Endothelial cell (in vitro differentiated cells): Measurements from ENCODE around the gene MVB12B. TPM values are rescaled to one million over a fixed set of nuclear protein-coding genes. Genes with fewer than 3 reads are reported as not detected.

Source experiments
- DNase-seq: peaks from one replicate; pipeline ENCODE4 v3.0.0; 2021; ENCODE audit warnings: low spot score
- H3K27ac Mint-ChIP-seq: one replicate; pipeline ENCODE4 v1.8.0; 2021; ENCODE audit warnings: mixed read lengths, inconsistent platforms; ENCODE audit not compliant: unreplicated experiment
- H3K27me3 Mint-ChIP-seq: one replicate; pipeline ENCODE4 v1.8.0; 2021; ENCODE audit warnings: mild to moderate bottlenecking, moderate library complexity, mixed read lengths, inconsistent platforms; ENCODE audit not compliant: unreplicated experiment
- H3K36me3 Mint-ChIP-seq: one replicate; pipeline ENCODE4 v1.8.0; 2021; ENCODE audit warnings: mild to moderate bottlenecking, low read depth, mixed read lengths, inconsistent platforms; ENCODE audit not compliant: unreplicated experiment
- H3K4me1 Mint-ChIP-seq: one replicate; pipeline ENCODE4 v1.8.0; 2021; ENCODE audit warnings: mild to moderate bottlenecking, mixed read lengths, inconsistent platforms; ENCODE audit not compliant: unreplicated experiment
- H3K4me3 Mint-ChIP-seq: one replicate; pipeline ENCODE4 v1.8.0; 2021; ENCODE audit warnings: mild to moderate bottlenecking, mixed read lengths, inconsistent platforms; ENCODE audit not compliant: unreplicated experiment
- H3K9me3 Mint-ChIP-seq: one replicate; pipeline ENCODE4 v1.8.0; 2021; ENCODE audit warnings: mixed read lengths, inconsistent platforms; ENCODE audit not compliant: unreplicated experiment
- CTCF ChIP-seq: fragments of 200-600 bp; sonication (generic); IDR thresholded peaks from one replicate; pipeline ENCODE4 v1.5.0; 2021; ENCODE audit warnings: antibody characterized with exemption; ENCODE audit not compliant: unreplicated experiment
- total RNA-seq: library from RNA; stranded (reverse); fragmentation: NEBNext Ultra II Directional; extraction: Animal tissue kit (Norgen Biotek cat#: 25700); gene quantifications from one replicate; pipeline ENCODE4 v1.2.1, GENCODE V29; 2021; ENCODE audit not compliant: unreplicated experiment

MVB12B gene
- total RNA-seq, 1 donor from 2014 or later: 18.8 TPM

GRCh38 chr9:126342621-126343031, 16.0 kb downstream of the MVB12B start:
- Mint-ChIP-seq H3K27ac (no peak overlapping the region), H3K36me3 (peaks cover 14% of the 10 kb centered on the region), H3K27me3 (peaks cover 8% of the 10 kb centered on the region), H3K4me3 (no peak overlapping the region), H3K4me1 (peaks cover 9% of the 10 kb centered on the region), H3K9me3 (no peaks in the 10 kb centered on the region)
- DNase-seq: no peak
- TF ChIP-seq CTCF: no peak

GRCh38 chr9:126343271-126343700, 16.7 kb downstream of the MVB12B start:
- H3K36me3 Mint-ChIP-seq: peaks cover 14% of the 10 kb centered on the region
- H3K4me1 Mint-ChIP-seq: peaks cover 16% of the 10 kb centered on the region
- no peak overlapping the region for H3K4me3 Mint-ChIP-seq
- no peaks in the 10 kb centered on the region for H3K9me3 Mint-ChIP-seq
- peaks cover 8% of the 10 kb centered on the region for H3K27me3 Mint-ChIP-seq
- H3K27ac Mint-ChIP-seq: no peak overlapping the region
- no peak for DNase-seq
- TF ChIP-seq CTCF: no peak

GRCh38 chr9:126346031-126346430, 19.4 kb downstream of the MVB12B start:
- Mint-ChIP-seq H3K27ac (no peak overlapping the region), H3K4me1 (peaks cover 20% of the 10 kb centered on the region), H3K4me3 (no peak overlapping the region), H3K27me3 (peaks cover 9% of the 10 kb centered on the region), H3K9me3 (no peaks in the 10 kb centered on the region), H3K36me3 (peaks cover 20% of the 10 kb centered on the region)
- no peak for DNase-seq
- no peak for TF ChIP-seq CTCF

- Mint-ChIP-seq H3K27ac (no peak overlapping the region), H3K4me1 (peaks cover 20% of the 10 kb centered on the region), H3K36me3 (peaks cover 15% of the 10 kb centered on the region), H3K4me3 (no peak overlapping the region), H3K27me3 (peaks cover 9% of the 10 kb centered on the region), H3K9me3 (no peaks in the 10 kb centered on the region)
- TF ChIP-seq CTCF: no peak
- no peak for DNase-seq
Measured at GRCh38 chr9:126347093-126347492, 20.5 kb downstream of the MVB12B start.

- Mint-ChIP-seq H3K36me3 (peaks cover 11% of the 10 kb centered on the region), H3K27me3 (peaks cover 7% of the 10 kb centered on the region), H3K27ac (peak overlapping the region; percentile 39), H3K4me3 (no peak overlapping the region), H3K9me3 (no peaks in the 10 kb centered on the region), H3K4me1 (peaks cover 20% of the 10 kb centered on the region)
- no peak for DNase-seq
- TF ChIP-seq CTCF: no peak
Measured at GRCh38 chr9:126347911-126348760, 21.5 kb downstream of the MVB12B start.
